GM12892 (cell line): ENCODE results near the gene AP4B1.

Source experiments
- POLR2A ChIP-seq: IDR thresholded peaks from 2 replicates; pipeline ENCODE4 v1.6.1; 2011; ENCODE audit warnings: low read depth, low read length, control low read depth
- POLR2AphosphoS5 ChIP-seq: IDR thresholded peaks from 2 replicates; pipeline ENCODE4 v1.6.1; 2011; ENCODE audit warnings: low read depth, low read length, control low read depth

DNA sequence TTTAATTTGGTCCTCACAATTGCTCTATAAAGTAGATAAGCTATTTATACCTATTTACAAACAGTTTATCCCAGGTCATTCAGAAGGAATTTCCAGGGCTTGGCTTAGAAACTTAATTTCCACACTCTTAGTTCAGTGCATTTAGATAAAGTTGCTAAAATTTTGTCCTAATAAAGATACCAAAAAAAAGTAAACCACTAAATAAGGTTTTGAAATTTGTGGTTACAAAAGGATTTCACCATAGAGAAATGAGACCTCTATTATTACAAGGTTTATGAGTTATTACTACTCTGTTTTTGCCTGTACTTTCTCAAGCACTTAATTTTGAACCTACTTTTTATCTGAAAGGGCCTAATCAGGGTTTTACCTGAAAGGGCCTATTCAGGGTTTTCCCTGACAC, 55.5 kb downstream of the AP4B1 start:
- TF ChIP-seq POLR2AphosphoS5 (no peak), POLR2A (no peak)
